CD14-positive monocyte (primary cell): ENCODE results near the gene HDAC4. TPM values are rescaled to one million over a fixed set of nuclear protein-coding genes. Genes with fewer than 3 reads are reported as not detected.

Experiments
- DNase-seq, 3 donors: peaks; one replicate each; pipeline ENCODE4 v3.0.0-alpha.2; 2011 to 2022
- H2AFZ ChIP-seq: 2 replicates; pipeline ENCODE4 v1.6.0; 2012; ENCODE audit warnings: mild to moderate bottlenecking, low read depth, low read length, inconsistent platforms; ENCODE audit not compliant: insufficient read depth, poor library complexity, severe bottlenecking
- H3K27ac ChIP-seq, 2 donors: 1 replicate in 1 of 2; 2 replicates in 1 of 2; pipeline ENCODE4 v1.5.1; 2012 to 2013; ENCODE audit warnings: low read length in 2 of 2, control low read depth in 1 of 2, inconsistent platforms in 1 of 2, low read depth in 1 of 2, mild to moderate bottlenecking in 1 of 2
- H3K27me3 ChIP-seq, 2 donors: one replicate each; pipeline versions ENCODE4 v1.6.0 to v1.6.1; 2011 to 2013; ENCODE audit warnings: low read length in 2 of 2; ENCODE audit not compliant: control insufficient read depth in 2 of 2, insufficient read depth in 2 of 2
- H3K36me3 ChIP-seq, 2 donors: replicated peaks in 1 of 2; 1 replicate in 1 of 2; 2 replicates in 1 of 2; pipeline versions ENCODE4 v1.5.1 to v1.6.1; 2012 to 2013; ENCODE audit warnings: low read length in 2 of 2, control low read depth in 1 of 2, inconsistent platforms in 1 of 2, mild to moderate bottlenecking in 1 of 2; ENCODE audit not compliant: insufficient read depth in 2 of 2, control insufficient read depth in 1 of 2
- H3K4me1 ChIP-seq, 2 donors: 1 replicate in 1 of 2; 2 replicates in 1 of 2; pipeline versions ENCODE4 v1.5.1 to v1.6.1; 2012 to 2013; ENCODE audit warnings: low read length in 2 of 2, control low read depth in 1 of 2, inconsistent platforms in 1 of 2, mild to moderate bottlenecking in 1 of 2, moderate library complexity in 1 of 2; ENCODE audit not compliant: insufficient read depth in 2 of 2, control insufficient read depth in 1 of 2
- H3K4me2 ChIP-seq: replicated peaks from 2 replicates; pipeline ENCODE3; 2012; ENCODE audit warnings: low read length, moderate library complexity, mild to moderate bottlenecking; ENCODE audit not compliant: poor library complexity, severe bottlenecking; ENCODE audit errors: extremely low read depth
- H3K4me3 ChIP-seq, 3 experiments: fragments of 200-600 bp in 1 of 3; sonication (generic) in 1 of 3; replicated peaks in 1 of 3; 1 replicate in 2 of 3; 2 replicates in 1 of 3; pipeline ENCODE4 v1.5.1; 2011 to 2013; ENCODE audit warnings: low read length in 3 of 3, mild to moderate bottlenecking in 3 of 3, control low read depth in 2 of 3, low read depth in 2 of 3, inconsistent platforms in 1 of 3, moderate library complexity in 1 of 3
- H3K79me2 ChIP-seq: 2 replicates; pipeline ENCODE4 v1.6.0; 2012; ENCODE audit warnings: mild to moderate bottlenecking, control low read depth, inconsistent platforms, low read length, moderate library complexity; ENCODE audit not compliant: insufficient read depth
- H3K9ac ChIP-seq: 2 replicates; pipeline ENCODE4 v1.6.0; 2017; ENCODE audit warnings: low read length, mild to moderate bottlenecking; ENCODE audit not compliant: insufficient read depth, poor library complexity, severe bottlenecking
- H3K9me3 ChIP-seq, 2 donors: replicated peaks in 1 of 2; 1 replicate in 1 of 2; 2 replicates in 1 of 2; pipeline versions ENCODE4 v1.5.1 to v1.6.1; 2012 to 2013; ENCODE audit warnings: low read length in 2 of 2, control low read depth in 1 of 2; ENCODE audit not compliant: control insufficient read depth in 1 of 2, insufficient read depth in 1 of 2
- H4K20me1 ChIP-seq: 2 replicates; pipeline ENCODE4 v1.6.0; 2012; ENCODE audit warnings: mild to moderate bottlenecking, low read length, control low read depth, moderate library complexity; ENCODE audit not compliant: insufficient read depth
- H3K27ac Mint-ChIP-seq, 7 donors: one replicate each; pipeline ENCODE4 v1.8.0; 2020; ENCODE audit warnings: mild to moderate bottlenecking in 7 of 7, mixed read lengths in 7 of 7, moderate library complexity in 6 of 7, inconsistent platforms in 2 of 7
- H3K27me3 Mint-ChIP-seq, 3 donors: one replicate each; pipeline ENCODE4 v1.8.0; 2021 to 2022; ENCODE audit warnings: low read depth in 3 of 3, mild to moderate bottlenecking in 3 of 3, mixed read lengths in 3 of 3, moderate library complexity in 3 of 3, inconsistent platforms in 1 of 3
- H3K36me3 Mint-ChIP-seq, 2 donors: one replicate each; pipeline ENCODE4 v1.8.0; 2020; ENCODE audit warnings: mixed read lengths in 2 of 2, inconsistent platforms in 1 of 2, mild to moderate bottlenecking in 1 of 2
- H3K4me1 Mint-ChIP-seq: one replicate; pipeline ENCODE4 v1.8.0; 2020; ENCODE audit warnings: mild to moderate bottlenecking, mixed read lengths
- H3K4me3 Mint-ChIP-seq, 2 donors: one replicate each; pipeline ENCODE4 v1.8.0; 2020; ENCODE audit warnings: mild to moderate bottlenecking in 2 of 2, mixed read lengths in 2 of 2, moderate library complexity in 1 of 2
- H3K9me3 Mint-ChIP-seq, 7 donors: one replicate each; pipeline ENCODE4 v1.8.0; 2020 to 2022; ENCODE audit warnings: mixed read lengths in 7 of 7, mild to moderate bottlenecking in 6 of 7, moderate library complexity in 6 of 7, inconsistent platforms in 2 of 7
- CTCF ChIP-seq: fragments of 200-600 bp; IDR thresholded peaks from one replicate; pipeline ENCODE4 v1.8.0; 2022; ENCODE audit warnings: antibody characterized with exemption, mild to moderate bottlenecking
- WGBS: methylation state at CpG from one replicate; pipeline ENCODE4 v1.1.5; 2013; ENCODE audit warnings: missing lambda C conversion rate; ENCODE audit not compliant: insufficient coverage; 5-methylcytosine and 5-hydroxymethylcytosine counted together
- intact Hi-C, 2 donors: fragments of 100-400 bp; cut with micrococcal nuclease; formaldehyde crosslinking; loops; one replicate each; pipeline versions ENCODE4 v1.15.0 to v1.15.1; 2023
- polyA plus RNA-seq, 3 donors: library from polyadenylated mRNA; depleted of rRNA in 1 of 3; unstranded in 2 of 3; stranded (reverse) in 1 of 3; fragments of 300-500 nt in 2 of 3; fragments of >200 nt in 1 of 3; fragmentation: Illumina TruSeq in 2 of 3; gene quantifications; 1 replicate in 2 of 3; 2 replicates in 1 of 3; pipeline ENCODE4 v1.2.3, GENCODE V29; 2012 to 2021

The HDAC4 gene
- polyA plus RNA-seq, 3 donors: 3.3 to 23.0 (median 4.5) TPM

- intact Hi-C loops: loop anchor here (2.0 to 5.0 kb wide), 3 partner anchors 956 to 1111 kb away; no protein-coding TSS in a partner anchor
- Mint-ChIP-seq H3K27me3 (peaks cover 3 to 28% (median 16%) of the 10 kb centered on the region in 3 donors), H3K4me3 (no peak overlapping the region), H3K4me1 (no peaks in the 10 kb centered on the region), H3K9me3 (peaks cover 0 to 2% (median 0%) of the 10 kb centered on the region in 7 donors), H3K27ac (no peak overlapping the region), H3K36me3 (no peaks in the 10 kb centered on the region)
- WGBS: 56% methylated on average over 15 of the region's 15 CpGs
- no peak overlapping the region for H2AFZ ChIP-seq
- peaks cover 0 to 15% of the 10 kb centered on the region in 2 donors for H3K27me3 ChIP-seq
- no peaks in the 10 kb centered on the region for H3K36me3 ChIP-seq
- no peak overlapping the region for H3K27ac ChIP-seq
- no peak overlapping the region for H3K4me3 ChIP-seq
- H3K4me1 ChIP-seq: no peaks in the 10 kb centered on the region
- no peak for DNase-seq
- H3K9me3 ChIP-seq: no peaks in the 10 kb centered on the region
- no peaks in the 10 kb centered on the region for H4K20me1 ChIP-seq
- H3K79me2 ChIP-seq: no peaks in the 10 kb centered on the region
- no peak overlapping the region for H3K4me2 ChIP-seq
- TF ChIP-seq CTCF: no peak
- no peak overlapping the region for H3K9ac ChIP-seq
Measured at GRCh38 chr2:239035997-239036731, 364.7 kb downstream of the HDAC4 start.

DNA sequence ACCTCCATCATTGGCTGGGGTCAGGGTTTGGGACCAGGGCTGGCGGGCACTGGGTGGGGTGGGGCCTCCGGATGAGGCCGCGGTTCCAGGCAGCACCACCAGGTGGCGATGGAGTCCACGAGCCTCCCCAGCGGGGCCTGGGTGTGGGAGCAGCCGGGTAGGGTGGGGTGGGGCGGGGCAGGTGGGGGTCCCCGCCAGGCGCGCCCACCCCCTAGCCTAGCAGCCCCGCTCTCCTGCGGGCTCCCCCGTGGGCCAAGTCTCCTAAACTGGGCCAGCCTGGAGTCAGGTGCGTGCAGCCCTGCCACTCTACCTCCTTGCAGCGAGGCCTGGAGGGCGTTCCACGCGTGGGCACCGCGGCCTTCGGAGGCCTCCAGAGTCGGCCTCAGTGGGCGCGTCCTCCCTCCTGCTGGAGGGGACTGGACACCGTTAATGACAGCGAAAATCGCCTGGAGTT is 365.4 kb downstream of the HDAC4 start:
- no peaks in the 10 kb centered on the region for H3K79me2 ChIP-seq

More for the DNA sequence above, 365.4 kb downstream of the HDAC4 start:
- Mint-ChIP-seq H3K9me3 (peaks cover 0 to 2% (median 0%) of the 10 kb centered on the region in 7 donors), H3K4me1 (no peaks in the 10 kb centered on the region), H3K27me3 (peaks cover 4 to 29% (median 18%) of the 10 kb centered on the region in 3 donors), H3K4me3 (no peak overlapping the region), H3K27ac (no peak overlapping the region), H3K36me3 (no peaks in the 10 kb centered on the region)
- H3K9me3 ChIP-seq: no peaks in the 10 kb centered on the region
- peaks cover 0 to 15% of the 10 kb centered on the region in 2 donors for H3K27me3 ChIP-seq
- WGBS: 52% methylated on average over 17 of the region's 29 CpGs
- intact Hi-C loops: loop anchor here (2.0 to 5.0 kb wide), 3 partner anchors 957 to 1111 kb away; no protein-coding TSS in a partner anchor
- no peak overlapping the region for H2AFZ ChIP-seq
- no peak overlapping the region for H3K27ac ChIP-seq
- peak; percentile 21 to 40 (median 34) for DNase-seq
- no peaks in the 10 kb centered on the region for H4K20me1 ChIP-seq
- H3K4me3 ChIP-seq: no peak overlapping the region
- H3K36me3 ChIP-seq: no peaks in the 10 kb centered on the region
- H3K9ac ChIP-seq: no peak overlapping the region
- peak; percentile 96 for TF ChIP-seq CTCF
- no peak overlapping the region for H3K4me2 ChIP-seq
- no peaks in the 10 kb centered on the region for H3K4me1 ChIP-seq
